Breast epithelium (tissue), 3 donors: ENCODE data around the gene LARP6.
"Not testable (repeated sequence)": the region's sequence is repeated elsewhere in the genome, so short reads cannot be mapped to it uniquely, and the experiment has no call there.

Source experiments
- POLR2A ChIP-seq: fragments of 450-650 bp; IDR thresholded peaks from one replicate; pipeline ENCODE4 v1.6.1; 2016; ENCODE audit warnings: antibody characterized with exemption, mild to moderate bottlenecking, moderate library complexity
- POLR2AphosphoS5 ChIP-seq, 3 donors: sonication (generic); formaldehyde crosslinking; IDR thresholded peaks; one replicate each; pipeline ENCODE4 v1.6.1; 2017; ENCODE audit warnings: antibody characterized with exemption in 3 of 3
- TF ChIP-seq, protein P1 (sequence below), 3 donors: fragments of 450-650 bp; IDR thresholded peaks; one replicate each; pipeline ENCODE4 v1.5.1; 2016 to 2017; ENCODE audit warnings: antibody characterized with exemption in 3 of 3, mild to moderate bottlenecking in 3 of 3, moderate library complexity in 3 of 3

DNA sequence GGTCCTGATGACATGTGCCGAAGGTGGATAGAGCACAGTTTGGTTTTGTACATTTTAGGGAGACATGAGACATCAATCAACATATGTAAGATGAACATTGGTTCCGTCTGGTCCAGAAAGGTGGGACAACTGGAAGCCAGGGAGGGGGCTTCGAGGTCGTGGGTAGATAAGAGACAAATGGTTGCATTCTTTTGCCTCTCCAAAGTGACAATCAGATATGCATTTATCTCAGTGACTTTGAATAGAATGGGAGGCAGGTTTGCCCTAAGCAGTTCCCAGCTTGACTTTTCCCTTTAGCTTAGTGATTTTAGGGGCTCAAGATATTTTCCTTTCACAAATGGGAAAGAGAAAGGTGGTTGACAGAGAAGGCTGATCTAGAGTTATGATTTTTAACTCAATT is 38.9 kb downstream of the LARP6 start:
- not testable (repeated sequence) for TF ChIP-seq POLR2A; POLR2AphosphoS5 (IDR thresholded peaks at IDR 0.05)
- TF ChIP-seq, protein P1, sequence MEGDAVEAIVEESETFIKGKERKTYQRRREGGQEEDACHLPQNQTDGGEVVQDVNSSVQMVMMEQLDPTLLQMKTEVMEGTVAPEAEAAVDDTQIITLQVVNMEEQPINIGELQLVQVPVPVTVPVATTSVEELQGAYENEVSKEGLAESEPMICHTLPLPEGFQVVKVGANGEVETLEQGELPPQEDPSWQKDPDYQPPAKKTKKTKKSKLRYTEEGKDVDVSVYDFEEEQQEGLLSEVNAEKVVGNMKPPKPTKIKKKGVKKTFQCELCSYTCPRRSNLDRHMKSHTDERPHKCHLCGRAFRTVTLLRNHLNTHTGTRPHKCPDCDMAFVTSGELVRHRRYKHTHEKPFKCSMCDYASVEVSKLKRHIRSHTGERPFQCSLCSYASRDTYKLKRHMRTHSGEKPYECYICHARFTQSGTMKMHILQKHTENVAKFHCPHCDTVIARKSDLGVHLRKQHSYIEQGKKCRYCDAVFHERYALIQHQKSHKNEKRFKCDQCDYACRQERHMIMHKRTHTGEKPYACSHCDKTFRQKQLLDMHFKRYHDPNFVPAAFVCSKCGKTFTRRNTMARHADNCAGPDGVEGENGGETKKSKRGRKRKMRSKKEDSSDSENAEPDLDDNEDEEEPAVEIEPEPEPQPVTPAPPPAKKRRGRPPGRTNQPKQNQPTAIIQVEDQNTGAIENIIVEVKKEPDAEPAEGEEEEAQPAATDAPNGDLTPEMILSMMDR (IDR thresholded peaks at IDR 0.05), result not testable (repeated sequence)
